Activated CD8-positive, alpha-beta memory T cell treated with anti-CD3 and anti-CD28 coated beads, Interleukin-2, amount 50 U/mL, for 1 hour (primary cell): ENCODE results near the gene WDR70.
"Not testable (repeated sequence)": the region's sequence is repeated elsewhere in the genome, so short reads cannot be mapped to it uniquely, and the experiment has no call there.

ENCODE experiments used
- DNase-seq: peaks from one replicate; pipeline ENCODE4 v3.0.0-alpha.2; 2020; ENCODE audit errors: extremely low read depth

Gene WDR70

GRCh38 chr5:37454402-37455055 is 75.4 kb downstream of the WDR70 start:
- DNase-seq: not testable (repeated sequence)

DNA sequence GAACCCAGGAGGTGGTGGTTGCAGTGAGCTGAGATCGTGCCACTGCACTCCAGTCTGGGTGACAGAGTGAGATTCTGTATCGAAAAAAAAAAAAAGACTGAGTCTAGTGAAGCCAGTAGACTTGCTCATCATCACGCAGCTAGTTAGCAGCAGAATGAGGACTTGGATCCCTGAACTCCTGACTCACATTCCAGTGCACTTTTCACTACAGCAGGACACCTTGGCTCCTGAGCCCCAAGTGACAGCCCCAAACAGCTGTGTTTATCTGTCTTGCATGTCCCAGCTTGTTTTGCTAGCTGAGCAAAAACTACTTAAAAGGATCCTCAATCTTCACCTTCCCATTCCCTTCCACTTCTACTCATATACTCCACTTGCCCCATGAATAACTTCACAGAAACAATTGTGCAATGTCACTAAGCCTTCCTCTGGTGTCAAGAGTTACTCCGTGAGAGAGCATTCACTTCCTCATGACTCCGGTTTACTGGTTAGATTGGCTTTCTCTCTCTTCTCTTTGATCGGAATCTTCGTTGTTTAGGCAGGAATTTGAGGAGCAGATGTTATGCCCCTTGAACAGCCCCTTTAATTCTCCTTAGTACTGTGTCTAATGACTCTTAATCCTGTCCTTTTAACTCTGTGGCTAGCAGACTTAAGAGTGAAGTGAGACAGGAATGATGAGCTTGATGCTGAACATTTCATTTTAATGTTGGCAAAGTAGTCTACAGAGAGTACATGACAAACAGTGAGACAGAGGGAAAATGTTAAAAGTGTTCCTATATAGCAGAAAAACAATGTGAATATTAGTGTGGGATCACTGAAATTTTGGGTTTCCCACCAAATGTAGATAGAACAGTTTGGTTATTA is 84.3 kb downstream of the WDR70 start:
- DNase-seq: not testable (repeated sequence)

GRCh38 chr5:37464581-37464980 is 85.5 kb downstream of the WDR70 start:
- DNase-seq: not testable (repeated sequence)

GRCh38 chr5:37469383-37469782 is 90.3 kb downstream of the WDR70 start:
- DNase-seq: not testable (repeated sequence)

DNA sequence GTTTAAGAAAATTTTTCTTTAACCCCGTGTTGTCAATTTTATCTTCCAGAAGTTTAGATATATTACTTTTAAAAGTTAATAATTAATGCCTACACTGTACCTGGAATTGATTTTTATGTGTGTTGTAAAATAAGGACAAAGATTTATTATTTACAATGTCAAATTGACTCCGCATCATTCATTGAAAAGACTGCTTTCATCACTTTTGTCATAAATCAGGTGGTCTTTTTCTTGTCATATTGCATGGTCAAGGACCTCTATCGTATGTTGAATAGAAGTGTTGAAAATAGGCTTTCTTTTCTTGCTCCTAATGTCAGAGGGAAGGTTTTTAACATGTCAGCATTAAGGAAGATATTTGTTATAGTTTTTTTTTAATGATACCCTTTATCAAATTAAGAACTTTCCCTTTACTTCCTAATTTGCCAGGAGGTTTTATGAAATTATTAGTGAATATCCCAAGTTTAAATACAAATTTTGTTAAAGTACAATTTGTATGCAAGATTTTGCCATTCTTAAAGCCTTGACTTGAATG is 92.6 kb downstream of the WDR70 start:
- no peak for DNase-seq

GRCh38 chr5:37477426-37477825 is 98.3 kb downstream of the WDR70 start:
- DNase-seq: no peak

DNA sequence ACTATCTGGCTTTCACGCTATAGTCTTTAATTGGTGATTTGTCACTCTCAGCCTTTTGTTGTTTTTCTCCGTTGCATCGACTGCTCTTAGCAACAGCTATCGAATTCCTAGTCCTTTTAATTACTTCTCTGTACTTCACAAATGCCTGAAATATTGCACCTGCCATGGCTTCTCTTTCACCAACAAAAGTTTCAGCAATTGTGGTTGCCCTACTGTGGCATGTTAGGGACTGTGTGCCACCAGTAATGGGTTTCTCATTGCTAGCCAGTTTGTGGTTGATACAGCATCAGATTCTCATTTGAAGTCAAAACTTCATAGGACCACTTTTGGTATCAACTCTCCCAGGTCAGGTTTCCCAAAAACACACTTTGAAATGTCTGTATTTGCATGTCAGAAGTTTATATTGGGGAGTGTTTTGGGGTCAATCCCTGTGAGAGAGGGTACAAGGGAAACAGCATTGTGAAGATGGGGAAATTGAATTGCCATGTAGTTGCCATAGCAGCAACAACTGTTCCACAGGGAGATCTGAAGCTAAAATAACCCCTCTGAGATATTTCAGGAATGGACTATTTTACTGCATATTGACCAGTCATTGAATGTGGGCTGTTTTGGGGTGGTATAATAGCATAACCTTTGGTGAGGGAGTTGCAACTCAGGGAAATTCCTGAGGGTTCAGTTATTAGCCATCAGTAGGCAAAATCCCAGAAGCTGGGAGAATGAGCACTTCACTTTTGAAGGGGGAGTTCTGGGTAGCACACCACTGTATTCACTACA is 99.2 kb downstream of the WDR70 start:
- DNase-seq: no peak

DNA sequence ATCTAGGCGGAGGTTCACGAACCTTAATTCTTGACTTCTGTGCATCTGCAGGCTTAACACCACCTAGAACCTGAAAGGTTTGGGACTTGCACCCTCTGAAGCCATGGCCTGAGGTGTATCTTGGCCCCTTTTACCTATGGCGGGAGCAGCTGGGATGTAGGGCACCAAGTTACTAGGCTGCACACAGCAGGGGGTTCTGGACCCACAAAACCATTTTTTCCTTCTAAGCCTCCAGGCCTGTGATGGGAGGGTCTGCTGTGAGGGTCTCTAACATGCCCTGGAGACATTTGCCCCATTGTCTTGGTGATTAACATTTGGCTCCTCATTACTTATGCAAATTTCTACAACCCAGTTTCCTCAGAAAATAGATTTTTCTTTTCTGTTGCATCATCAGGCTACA is 102.3 kb downstream of the WDR70 start:
- DNase-seq: not testable (repeated sequence)

GRCh38 chr5:37490120-37490810 is 111.1 kb downstream of the WDR70 start:
- DNase-seq: no peak

DNA sequence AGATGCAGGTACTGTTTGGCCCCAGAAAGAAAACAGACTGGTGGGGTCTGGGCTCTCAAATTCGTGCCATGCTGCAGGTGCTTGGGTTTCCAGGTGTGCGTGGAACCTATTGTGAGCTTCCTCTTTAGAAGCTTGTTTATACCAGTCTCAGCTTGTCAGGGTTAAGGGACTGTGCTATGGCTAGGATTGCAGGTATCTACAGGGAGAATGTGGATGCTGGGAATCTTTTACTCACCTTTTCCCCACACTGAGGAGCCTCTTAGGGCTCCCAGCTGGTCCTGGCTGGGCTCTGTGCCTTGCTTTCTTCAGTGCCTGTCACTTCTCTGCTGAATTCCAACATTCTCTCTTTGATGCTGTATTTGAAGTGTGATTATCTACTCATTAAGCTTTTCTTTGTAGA is 111.8 kb downstream of the WDR70 start:
- DNase-seq: no peak

DNA sequence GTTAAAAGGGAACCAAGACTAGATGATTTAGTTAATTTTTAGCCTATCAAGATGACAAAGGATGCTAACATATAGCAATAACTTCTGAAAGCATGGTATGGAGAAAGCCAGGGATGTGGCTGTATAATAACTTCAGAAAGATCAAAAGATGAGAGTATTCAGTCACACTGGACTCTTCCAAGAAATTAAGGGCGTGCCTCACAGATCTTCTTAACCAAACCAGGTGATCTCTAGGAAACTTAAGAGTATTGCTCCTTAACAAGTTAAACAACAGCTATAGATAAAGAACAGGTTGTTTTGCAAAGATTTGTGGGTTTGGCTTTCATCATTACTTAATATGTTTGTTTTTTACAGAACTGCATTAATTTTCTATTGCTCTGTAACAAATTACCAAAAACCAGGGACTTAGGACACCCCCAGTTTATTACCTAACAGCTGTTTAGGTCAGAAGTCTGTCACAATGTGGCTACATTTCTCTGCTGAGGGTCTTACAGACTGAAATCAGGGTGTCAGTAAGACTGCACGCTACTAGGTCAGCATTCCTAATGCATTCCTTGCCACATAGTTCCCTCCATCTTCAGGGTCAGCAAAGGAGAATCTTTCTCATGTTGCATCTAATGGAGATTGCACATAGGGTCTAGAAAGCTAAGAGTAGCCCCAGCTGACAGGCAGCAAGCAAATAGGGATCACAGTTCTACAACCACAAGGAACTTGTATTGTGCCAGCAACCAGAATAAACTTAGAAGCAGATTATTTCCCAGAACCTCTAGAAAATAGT is 113.8 kb downstream of the WDR70 start:
- no peak for DNase-seq

GRCh38 chr5:37494756-37495155 is 115.6 kb downstream of the WDR70 start:
- no peak for DNase-seq

GRCh38 chr5:37495210-37495609 is 116.1 kb downstream of the WDR70 start:
- DNase-seq: no peak

DNA sequence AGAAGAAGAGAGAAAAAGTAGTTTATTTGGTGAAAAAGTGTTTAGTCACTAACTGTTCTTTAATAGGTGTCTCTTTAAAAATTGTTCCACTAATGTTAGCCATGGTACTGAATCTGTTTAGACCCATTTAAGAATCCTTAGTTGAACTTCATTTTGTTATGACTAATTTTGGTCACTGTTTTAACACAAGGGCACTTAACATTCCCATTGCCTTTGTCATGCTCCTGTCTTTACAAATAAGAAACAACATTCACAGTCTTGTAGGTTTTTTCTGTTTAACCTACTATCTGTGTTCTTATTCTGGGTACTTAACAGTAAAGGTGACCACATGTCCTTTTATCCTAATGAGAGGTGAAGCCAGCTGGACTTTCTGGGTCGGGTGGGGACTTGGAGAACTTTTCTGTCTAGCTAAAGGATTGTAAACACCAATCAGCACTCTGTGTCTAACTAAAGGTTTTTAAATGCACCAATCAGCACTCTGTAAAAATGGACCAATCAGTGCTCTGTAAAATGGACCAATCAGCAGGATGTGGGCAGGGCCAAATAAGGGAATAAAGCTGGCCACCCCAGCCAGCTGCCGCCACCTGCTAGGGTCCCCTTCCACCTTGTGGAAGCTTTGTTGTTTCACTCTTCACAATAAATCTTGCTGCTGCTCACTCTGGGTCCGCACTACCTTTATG is 116.7 kb downstream of the WDR70 start:
- no peak for DNase-seq

- DNase-seq: no peak
Measured at GRCh38 chr5:37496902-37497445, 117.9 kb downstream of the WDR70 start.

- no peak for DNase-seq
Measured at GRCh38 chr5:37501152-37501551, 122.0 kb downstream of the WDR70 start.

- no peak for DNase-seq
Measured at GRCh38 chr5:37506241-37506640, 127.1 kb downstream of the WDR70 start.

DNA sequence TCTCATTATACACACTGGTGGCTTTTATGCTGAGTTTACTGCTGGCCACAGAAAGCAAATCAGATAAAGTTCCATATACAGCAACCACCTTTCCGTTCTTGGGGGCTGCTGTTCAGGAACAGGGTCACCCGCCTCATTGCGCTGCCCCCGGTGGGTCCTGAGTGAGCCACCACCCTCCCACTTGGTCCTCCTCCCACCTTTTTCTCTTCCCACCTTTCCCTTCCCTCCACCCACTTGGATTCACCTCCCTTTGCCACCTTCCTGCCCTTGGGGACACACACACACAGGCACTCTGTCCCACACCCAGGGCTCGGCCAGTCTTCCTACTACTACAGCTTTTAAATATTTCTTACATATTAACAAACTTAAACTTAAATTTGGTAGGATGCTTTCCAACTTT is 127.6 kb downstream of the WDR70 start:
- DNase-seq: no peak

- DNase-seq: no peak
Measured at GRCh38 chr5:37511646-37512045, 132.5 kb downstream of the WDR70 start.

DNA sequence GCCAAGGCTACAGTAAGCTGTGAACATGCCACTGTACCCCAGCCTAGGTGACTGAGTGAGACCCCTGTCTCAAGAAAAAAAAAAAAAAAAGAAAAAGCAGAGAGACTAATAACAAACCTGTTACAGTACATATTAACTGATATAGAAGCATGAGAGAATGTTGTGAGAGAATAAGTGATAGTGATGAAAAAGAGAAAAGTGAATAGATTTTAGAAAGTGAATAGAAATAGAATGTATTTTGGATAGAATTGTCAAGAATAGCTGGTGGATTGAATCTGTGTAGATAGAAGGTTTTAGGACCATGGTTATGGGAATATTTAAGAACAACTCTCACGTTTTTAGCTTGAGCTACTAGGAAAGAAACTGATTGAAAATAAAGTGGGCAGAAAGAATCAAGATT is 135.8 kb downstream of the WDR70 start:
- no peak for DNase-seq
